Measurements from ENCODE around the gene CYP2W1. TPM values are rescaled to one million over a fixed set of nuclear protein-coding genes. Genes with fewer than 3 reads are reported as not detected.
A peak's percentile ranks its signal among the peaks of the same experiment; 100 is the strongest.

CYP2W1 gene
- total RNA-seq, 2 experiments from 2014 or later: not detected

DNA sequence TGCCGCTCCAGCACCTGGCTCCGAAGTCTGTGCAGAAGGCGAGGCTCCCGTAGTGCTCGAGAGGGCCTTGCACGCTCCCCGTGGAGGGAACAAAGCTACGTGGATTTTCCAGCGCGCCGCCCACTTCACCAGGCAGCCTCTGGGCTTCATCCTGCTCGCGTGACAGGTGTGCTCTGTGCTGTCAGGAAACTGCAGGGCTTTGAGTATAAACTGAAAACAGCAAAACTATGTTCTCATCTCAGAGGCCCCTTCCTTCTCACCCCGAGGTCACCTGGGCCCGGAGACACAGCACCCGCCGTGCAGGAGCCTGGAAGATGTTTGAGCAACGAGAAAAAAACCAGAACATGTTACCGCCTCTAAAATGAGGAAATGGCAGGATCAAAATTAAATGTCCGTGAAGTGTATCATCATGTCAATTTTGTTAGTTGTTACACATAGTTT, 43.8 kb downstream of the CYP2W1 start:
- ChIA-PET POLR2A (no interaction called here), CTCF (interaction anchor here (1.1 to 1.2 kb wide), 2 partner anchors 33 to 34 kb away, joined by 3 read pairs; no protein-coding TSS in a partner anchor)
- Mint-ChIP-seq H3K4me3 (peak overlapping the region; percentile 72), H3K27me3 (ENCODE audit: low read depth) (no peaks in the 10 kb centered on the region), H3K4me1 (ENCODE audit: low read depth) (peaks cover 23% of the 10 kb centered on the region), H3K9me3 (ENCODE audit: insufficient read depth) (no peaks in the 10 kb centered on the region), H3K27ac (peak overlapping the region; percentile 47), H3K36me3 (ENCODE audit: low read depth) (peaks cover 14% of the 10 kb centered on the region)
- no peak for DNase-seq
- no peak for ATAC-seq

DNA sequence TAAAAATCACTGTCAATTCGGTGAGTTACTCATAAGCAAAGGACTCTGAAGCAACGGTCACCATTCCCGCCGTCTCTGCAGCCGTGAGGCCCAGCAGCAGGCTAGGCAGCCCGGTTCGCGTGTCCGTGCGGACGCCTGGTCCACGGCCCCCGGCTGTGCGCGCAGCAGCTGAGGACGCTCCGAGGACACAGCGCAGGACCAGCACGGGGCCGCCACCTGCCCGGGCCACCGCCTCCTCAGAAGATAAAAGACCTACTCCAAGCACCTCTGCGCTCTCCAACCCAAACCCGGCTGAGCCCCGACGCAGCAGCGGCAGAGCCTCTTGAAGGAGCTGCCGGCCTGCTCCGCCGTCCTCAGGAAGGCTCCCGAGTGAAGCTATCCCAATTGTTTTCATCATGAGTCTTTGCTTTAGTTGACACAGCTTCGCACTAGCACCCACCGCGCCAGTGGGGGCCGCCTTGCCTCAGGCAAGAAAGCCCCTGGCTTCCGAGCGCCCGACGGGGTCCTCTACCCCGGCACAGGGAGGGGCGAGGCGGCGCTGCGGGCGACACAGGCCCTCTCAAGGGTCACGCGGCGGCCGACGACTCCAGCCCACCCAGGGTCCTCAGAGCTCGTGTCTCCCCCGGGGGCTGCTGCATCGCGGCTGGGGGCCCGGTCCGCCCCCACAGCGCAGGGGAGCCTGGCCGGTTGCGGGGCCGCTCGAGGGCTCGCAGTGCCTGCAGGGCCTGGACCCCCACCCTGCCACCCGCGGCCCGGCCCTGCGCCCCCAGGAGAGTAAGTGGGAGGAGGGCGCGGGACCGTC, 44.5 kb downstream of the CYP2W1 start:
- ChIA-PET POLR2A (interaction anchor here (1.5 kb wide), 1 partner anchor 17 kb away, joined by 5 read pairs; the partner anchor contains the start of gene GPR146), CTCF (interaction anchor here (1.2 kb wide), 1 partner anchor 34 kb away, joined by 3 read pairs; no protein-coding TSS in a partner anchor)
- Mint-ChIP-seq H3K36me3 (ENCODE audit: low read depth) (peaks cover 11% of the 10 kb centered on the region), H3K27me3 (ENCODE audit: low read depth) (no peaks in the 10 kb centered on the region), H3K27ac (peak overlapping the region; percentile 47), H3K4me3 (peak overlapping the region; percentile 72), H3K9me3 (ENCODE audit: insufficient read depth) (no peaks in the 10 kb centered on the region), H3K4me1 (ENCODE audit: low read depth) (peaks cover 23% of the 10 kb centered on the region)
- DNase-seq (no peak), ATAC-seq (no peak)

DNA sequence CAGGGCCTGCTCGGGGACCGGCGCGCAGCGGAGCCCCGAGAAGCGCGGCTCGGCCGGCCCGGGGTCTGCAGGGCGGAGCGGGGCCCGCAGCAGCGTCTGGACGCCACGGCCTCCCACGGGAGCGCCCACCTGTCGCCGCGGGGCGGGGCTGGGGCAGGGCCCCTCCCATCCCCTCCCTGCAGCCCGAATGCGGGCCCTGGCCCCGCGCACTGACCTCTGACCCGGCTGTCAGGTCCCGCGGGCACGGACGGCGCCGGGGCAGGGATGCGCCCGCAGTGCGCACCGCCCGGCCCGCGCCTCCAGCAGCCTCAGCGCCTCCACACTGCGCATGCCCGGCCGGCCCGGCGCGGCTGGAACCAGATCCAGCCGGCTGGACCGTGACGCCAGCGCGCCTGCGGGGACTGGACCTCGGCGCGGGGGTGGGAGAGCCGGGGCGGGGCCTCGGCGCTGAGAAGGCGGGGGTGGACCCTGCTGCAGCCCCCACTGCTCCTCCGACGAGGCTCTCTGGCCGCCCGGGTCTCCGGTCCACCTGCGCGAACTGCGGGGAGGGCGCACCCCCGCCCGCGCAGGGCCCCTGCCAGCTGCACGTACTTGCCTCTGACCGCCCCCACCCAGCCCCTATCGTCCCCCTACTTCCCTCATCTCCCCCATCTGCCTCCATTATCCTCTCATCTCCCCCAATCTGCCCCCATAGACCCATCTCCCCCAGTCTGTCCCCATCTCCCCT, 45.2 kb downstream of the CYP2W1 start:
- DNase-seq: peak; percentile 87
- ATAC-seq: peak; percentile 84
- H3K27ac Mint-ChIP-seq: peak overlapping the region; percentile 85
- peaks cover 29% of the 10 kb centered on the region for H3K4me1 Mint-ChIP-seq (ENCODE audit: low read depth)
- ChIA-PET CTCF (interaction anchor here (0.9 to 1.9 kb wide), 3 partner anchors 35 to 149 kb away, joined by 3 to 7 read pairs (median 3); no protein-coding TSS in a partner anchor), POLR2A (interaction anchor here (1.5 kb wide), 1 partner anchor 16 kb away, joined by 5 read pairs; the partner anchor contains the start of gene GPR146)
- H3K4me3 Mint-ChIP-seq: peak overlapping the region; percentile 72
- H3K27me3 Mint-ChIP-seq (ENCODE audit: low read depth): no peaks in the 10 kb centered on the region
- no peaks in the 10 kb centered on the region for H3K9me3 Mint-ChIP-seq (ENCODE audit: insufficient read depth)
- peaks cover 8% of the 10 kb centered on the region for H3K36me3 Mint-ChIP-seq (ENCODE audit: low read depth)

DNA sequence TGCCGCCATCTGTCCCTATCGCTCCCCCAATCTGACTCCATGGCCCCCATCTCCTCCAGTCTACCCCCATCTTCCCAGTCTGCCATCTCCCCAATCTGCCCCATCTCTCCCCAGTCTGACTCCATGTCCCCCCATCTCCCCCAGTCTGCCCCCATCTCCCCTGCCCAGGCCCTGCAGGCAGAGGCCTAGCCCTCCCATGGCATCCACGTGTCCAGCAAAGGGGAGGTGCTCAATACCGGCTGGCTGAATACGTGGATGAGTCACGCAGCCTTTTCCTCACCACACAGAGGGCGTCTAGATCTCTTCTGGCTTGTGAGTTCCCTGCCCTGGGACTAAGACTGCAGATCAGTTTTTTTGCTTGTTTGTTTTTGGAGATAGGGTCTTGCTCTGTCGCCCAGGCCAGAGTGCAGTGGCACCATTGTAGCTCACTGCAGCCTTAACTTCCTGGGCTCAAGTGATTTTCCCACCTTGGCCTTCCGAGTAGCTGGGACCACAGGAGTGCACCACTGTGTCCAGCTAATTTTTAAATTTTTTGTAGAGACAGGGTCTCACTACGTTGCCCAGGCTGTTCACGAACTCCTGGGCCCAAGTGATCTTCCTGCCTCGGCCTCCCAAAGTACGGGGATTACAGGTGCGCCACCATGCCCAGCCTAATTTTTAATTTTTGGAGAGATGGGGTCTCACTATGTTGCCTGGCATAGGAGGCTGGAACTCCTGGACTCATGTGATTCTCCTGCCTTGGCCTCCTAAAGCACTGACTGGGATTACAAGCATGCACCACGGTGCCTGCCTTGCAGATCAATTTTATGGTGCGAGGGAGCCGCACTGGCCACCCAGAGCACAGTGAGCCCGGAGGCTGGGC, 46.0 kb downstream of the CYP2W1 start:
- ChIA-PET CTCF (interaction anchor here (0.9 to 1.9 kb wide), 3 partner anchors 36 to 148 kb away, joined by 3 to 7 read pairs (median 4); no protein-coding TSS in a partner anchor), POLR2A (no interaction called here)
- H3K4me1 Mint-ChIP-seq (ENCODE audit: low read depth): peaks cover 37% of the 10 kb centered on the region
- H3K36me3 Mint-ChIP-seq (ENCODE audit: low read depth): peaks cover 5% of the 10 kb centered on the region
- H3K27me3 Mint-ChIP-seq (ENCODE audit: low read depth): no peaks in the 10 kb centered on the region
- no peaks in the 10 kb centered on the region for H3K9me3 Mint-ChIP-seq (ENCODE audit: insufficient read depth)
- H3K27ac Mint-ChIP-seq: peak overlapping the region; percentile 85
- ATAC-seq: peak; percentile 73
- DNase-seq: peak; percentile 76
- H3K4me3 Mint-ChIP-seq: peak overlapping the region; percentile 72

DNA sequence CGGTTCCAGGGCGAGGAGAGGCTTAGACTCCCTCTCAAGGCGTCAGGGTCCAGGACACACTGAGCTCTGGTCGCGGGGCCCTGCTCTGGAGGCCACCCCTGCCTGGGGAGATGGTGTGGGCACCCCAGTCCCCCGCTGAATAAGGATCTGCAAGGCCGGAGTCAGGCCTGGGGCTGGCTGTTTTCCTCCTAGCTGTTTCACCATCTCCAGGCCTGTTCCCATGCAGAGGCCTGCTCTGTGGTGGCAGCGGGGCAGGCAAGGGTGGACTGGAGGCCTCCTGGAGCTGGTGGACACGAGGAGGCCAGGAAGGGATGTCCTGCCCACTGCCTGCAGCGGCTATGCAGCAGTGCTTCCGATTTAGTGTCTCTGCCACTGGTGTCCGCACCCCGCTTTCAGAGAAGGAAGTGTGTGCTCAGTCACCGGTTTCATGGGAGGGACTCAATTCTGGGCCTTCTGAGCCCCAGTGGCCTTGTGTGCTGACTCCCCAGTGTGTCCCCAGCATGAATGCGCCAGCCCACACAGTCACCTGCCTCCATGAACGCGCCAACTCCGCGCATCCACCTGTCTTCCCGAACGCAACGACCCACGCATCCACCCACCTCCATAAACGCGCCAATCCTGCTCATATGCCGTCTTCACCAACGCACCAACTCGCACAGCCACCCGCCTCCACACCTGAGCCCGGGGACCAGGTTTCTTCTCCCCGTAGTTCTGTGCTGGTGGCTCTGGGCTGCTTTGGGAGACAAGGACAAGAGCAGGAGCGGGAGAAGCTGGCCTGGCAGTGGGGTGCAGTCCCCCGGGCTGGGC, 46.9 kb downstream of the CYP2W1 start:
- Mint-ChIP-seq H3K4me3 (peak overlapping the region; percentile 72), H3K36me3 (ENCODE audit: low read depth) (peaks cover 3% of the 10 kb centered on the region), H3K27me3 (ENCODE audit: low read depth) (no peaks in the 10 kb centered on the region), H3K9me3 (ENCODE audit: insufficient read depth) (no peaks in the 10 kb centered on the region), H3K27ac (peak overlapping the region; percentile 46), H3K4me1 (ENCODE audit: low read depth) (peaks cover 42% of the 10 kb centered on the region)
- no peak for DNase-seq
- ChIA-PET CTCF (interaction anchor here (0.9 to 1.9 kb wide), 3 partner anchors 36 to 147 kb away, joined by 3 to 7 read pairs (median 4); no protein-coding TSS in a partner anchor), POLR2A (no interaction called here)
- ATAC-seq: no peak

DNA sequence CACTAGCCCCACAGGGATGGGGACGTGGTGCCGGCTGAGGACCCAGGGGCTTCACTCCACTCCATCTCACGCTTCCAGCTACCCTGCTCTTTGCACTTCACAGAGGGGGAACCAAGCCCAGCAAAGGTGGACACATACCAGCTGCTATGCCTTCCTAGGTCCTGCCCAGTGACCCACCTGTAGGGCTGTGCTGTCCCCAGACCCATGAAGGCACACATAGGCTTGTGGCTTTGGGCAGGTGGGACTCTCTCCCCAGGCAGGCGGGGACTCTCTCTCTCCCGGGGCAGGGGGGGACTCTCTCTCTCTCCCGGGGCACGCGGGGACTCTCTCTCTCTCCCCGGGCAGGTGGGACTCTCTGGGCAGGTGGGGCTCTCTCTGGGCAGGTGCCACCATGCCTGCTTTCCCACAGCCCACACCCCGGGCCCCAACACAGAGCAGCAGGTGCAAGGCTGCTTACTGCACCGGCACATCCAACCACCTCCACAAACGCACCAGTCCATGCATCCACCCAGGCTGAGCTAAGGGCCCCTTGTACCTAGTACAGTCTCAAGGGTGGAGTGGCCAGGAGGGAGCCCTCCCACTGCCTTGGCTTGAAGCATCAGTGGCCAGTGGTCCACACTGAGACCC, 47.6 kb downstream of the CYP2W1 start:
- ATAC-seq: no peak
- peaks cover 3% of the 10 kb centered on the region for H3K36me3 Mint-ChIP-seq (ENCODE audit: low read depth)
- no peak for DNase-seq
- H3K4me1 Mint-ChIP-seq (ENCODE audit: low read depth): peaks cover 46% of the 10 kb centered on the region
- H3K27ac Mint-ChIP-seq: no peak overlapping the region
- ChIA-PET POLR2A (no interaction called here), CTCF (interaction anchor here (0.6 kb wide), 1 partner anchor 35 kb away, joined by 3 read pairs; no protein-coding TSS in a partner anchor)
- H3K27me3 Mint-ChIP-seq (ENCODE audit: low read depth): no peaks in the 10 kb centered on the region
- no peaks in the 10 kb centered on the region for H3K9me3 Mint-ChIP-seq (ENCODE audit: insufficient read depth)
- H3K4me3 Mint-ChIP-seq: no peak overlapping the region

DNA sequence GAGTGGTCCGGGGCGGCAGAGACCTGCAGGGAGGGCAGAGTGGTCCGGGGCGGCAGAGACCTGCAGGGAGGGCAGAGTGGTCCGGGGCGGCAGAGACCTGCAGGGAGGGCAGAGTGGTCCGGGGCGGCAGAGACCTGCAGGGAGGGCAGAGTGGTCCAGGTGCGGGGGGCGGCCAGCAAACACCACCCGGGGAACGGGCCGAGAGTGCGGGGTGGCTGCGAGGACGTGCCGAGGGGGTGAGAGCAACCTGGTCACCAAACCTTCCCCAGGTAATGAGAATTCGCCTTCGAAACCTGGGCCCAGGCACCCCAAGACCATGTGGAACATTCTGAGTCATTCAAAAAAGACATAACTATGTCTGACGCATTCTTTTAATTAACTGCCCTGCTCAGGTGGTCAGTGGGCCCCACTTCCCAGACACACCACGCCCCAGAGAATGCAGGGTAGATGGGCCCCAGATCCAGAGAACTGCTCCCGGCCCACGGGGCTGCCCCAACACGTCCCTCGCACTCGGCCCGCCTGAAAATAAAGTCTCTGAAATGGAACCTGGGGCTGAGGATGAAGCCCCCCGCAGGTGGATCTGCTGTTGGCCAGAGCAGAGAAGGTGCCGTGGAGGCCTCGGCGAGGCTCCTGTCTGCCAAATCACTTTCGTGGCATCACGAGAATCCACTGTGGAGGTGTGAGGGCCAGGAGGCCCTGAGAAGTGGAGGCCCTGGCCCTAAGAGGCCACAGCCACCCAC, 48.9 kb downstream of the CYP2W1 start:
- ATAC-seq (no peak), DNase-seq (no peak)
- Mint-ChIP-seq H3K27ac (no peak overlapping the region), H3K4me3 (no peak overlapping the region), H3K9me3 (ENCODE audit: insufficient read depth) (no peaks in the 10 kb centered on the region), H3K27me3 (ENCODE audit: low read depth) (no peaks in the 10 kb centered on the region), H3K36me3 (ENCODE audit: low read depth) (peaks cover 1% of the 10 kb centered on the region), H3K4me1 (ENCODE audit: low read depth) (peaks cover 43% of the 10 kb centered on the region)
- ChIA-PET POLR2A (no interaction called here), CTCF (no interaction called here)

DNA sequence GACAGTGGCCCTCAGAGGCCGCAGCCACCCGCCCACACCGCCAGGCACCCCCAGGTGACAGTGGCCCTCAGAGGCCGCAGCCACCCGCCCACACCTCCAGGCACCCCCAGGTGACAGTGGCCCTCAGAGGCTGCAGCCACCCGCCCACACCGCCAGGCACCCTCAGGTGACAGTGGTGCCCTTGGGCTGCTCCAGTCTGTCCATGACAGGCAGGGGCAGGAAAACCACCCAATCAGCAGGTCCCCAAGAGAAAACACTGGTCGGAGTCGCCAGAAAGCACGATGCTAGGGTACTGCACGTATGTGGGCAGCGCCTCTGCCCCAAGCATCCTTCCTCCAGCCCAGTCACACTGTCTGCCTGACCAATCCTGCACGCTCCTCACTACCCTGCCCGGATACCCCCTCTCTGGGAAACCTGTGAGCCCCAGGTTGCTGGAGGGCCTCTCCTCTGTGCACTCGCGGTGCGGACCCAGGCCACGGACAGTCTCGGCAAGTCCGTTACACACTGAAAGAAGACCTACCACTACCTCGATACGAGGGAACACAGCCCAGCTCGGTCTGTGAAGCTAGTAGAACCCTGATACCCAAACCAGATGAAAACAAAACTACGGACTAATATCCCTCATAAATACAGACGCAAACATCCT, 49.7 kb downstream of the CYP2W1 start:
- DNase-seq (no peak), ATAC-seq (no peak)
- no peaks in the 10 kb centered on the region for H3K36me3 Mint-ChIP-seq (ENCODE audit: low read depth)
- ChIA-PET POLR2A (no interaction called here), CTCF (no interaction called here)
- peaks cover 39% of the 10 kb centered on the region for H3K4me1 Mint-ChIP-seq (ENCODE audit: low read depth)
- no peak overlapping the region for H3K4me3 Mint-ChIP-seq
- no peak overlapping the region for H3K27ac Mint-ChIP-seq
- H3K27me3 Mint-ChIP-seq (ENCODE audit: low read depth): no peaks in the 10 kb centered on the region
- no peaks in the 10 kb centered on the region for H3K9me3 Mint-ChIP-seq (ENCODE audit: insufficient read depth)

DNA sequence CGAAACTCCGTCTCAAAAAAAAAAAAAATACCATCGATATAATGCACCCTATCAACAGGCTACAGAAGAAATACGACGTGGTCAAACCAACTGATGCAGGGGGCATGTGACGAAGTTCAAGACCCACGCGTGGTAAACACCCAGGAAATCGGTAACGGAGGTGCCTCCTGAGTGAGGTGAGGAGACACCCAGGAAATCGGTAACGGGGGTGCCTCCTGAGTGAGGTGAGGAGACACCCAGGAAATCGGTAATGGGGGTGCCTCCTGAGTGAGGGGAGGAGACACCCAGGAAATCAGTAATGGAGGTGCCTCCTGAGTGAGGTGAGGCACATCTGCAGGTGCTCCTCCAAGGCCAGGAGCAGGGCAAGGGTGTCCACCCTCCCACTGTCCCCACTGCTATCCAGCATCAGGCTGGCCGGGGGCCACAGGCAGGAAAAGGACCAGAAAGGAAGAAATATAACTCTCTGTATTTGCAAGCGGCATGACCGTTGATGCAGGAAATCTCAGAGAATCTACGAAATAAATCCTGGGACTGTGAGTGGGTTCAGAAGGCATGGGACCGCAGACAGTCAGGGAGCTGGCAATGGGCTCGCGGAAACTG, 50.7 kb downstream of the CYP2W1 start:
- Mint-ChIP-seq H3K27me3 (ENCODE audit: low read depth) (no peaks in the 10 kb centered on the region), H3K4me3 (no peak overlapping the region), H3K9me3 (ENCODE audit: insufficient read depth) (no peaks in the 10 kb centered on the region), H3K27ac (peak overlapping the region; percentile 75), H3K36me3 (ENCODE audit: low read depth) (no peaks in the 10 kb centered on the region), H3K4me1 (ENCODE audit: low read depth) (peaks cover 39% of the 10 kb centered on the region)
- ChIA-PET POLR2A (no interaction called here), CTCF (interaction anchor here (0.9 to 1.4 kb wide), 3 partner anchors 11 to 41 kb away, joined by 3 to 5 read pairs (median 3); partner anchors contain the start of gene GPR146)
- DNase-seq (peak; percentile 44), ATAC-seq (no peak)
